CD4-positive, alpha-beta memory T cell (primary cell): ENCODE data around the gene OSTM1. TPM values are rescaled to one million over a fixed set of nuclear protein-coding genes. Genes with fewer than 3 reads are reported as not detected.

Experiments
- CTCF ChIA-PET: fragments of 350-600 bp; sonication (Branson Sonifier 250); formaldehyde crosslinking; loops from one replicate; lab custom pipeline; 2021; ENCODE audit warnings: inconsistent platforms; ENCODE audit not compliant: partially characterized antibody; lab: Charles Lee
- POLR2A ChIA-PET: fragments of 350-600 bp; sonication (Branson Sonifier 250); formaldehyde crosslinking; loops from one replicate; lab custom pipeline; 2021; ENCODE audit not compliant: partially characterized antibody; lab: Charles Lee
- DNase-seq, 5 donors: peaks; one replicate each; pipeline versions ENCODE4 v3.0.0 to v3.0.0-alpha.2; 2020 to 2022; ENCODE audit warnings: mixed read lengths in 1 of 5
- H3K27ac ChIP-seq: one replicate; pipeline ENCODE4 v1.7.0; 2013; ENCODE audit warnings: low read depth, low read length
- H3K27me3 ChIP-seq: 2 replicates; pipeline ENCODE4 v1.7.0; 2013; ENCODE audit warnings: mild to moderate bottlenecking, low read length, moderate library complexity; ENCODE audit not compliant: insufficient read depth
- H3K36me3 ChIP-seq: 2 replicates; pipeline ENCODE4 v1.7.0; 2013; ENCODE audit warnings: mild to moderate bottlenecking, low read length, moderate library complexity; ENCODE audit not compliant: insufficient read depth
- H3K4me1 ChIP-seq: 2 replicates; pipeline ENCODE4 v1.7.0; 2013; ENCODE audit warnings: mild to moderate bottlenecking, low read length, moderate library complexity; ENCODE audit not compliant: insufficient read depth
- H3K4me3 ChIP-seq, 2 donors: one replicate each; pipeline ENCODE4 v1.7.0; 2013; ENCODE audit warnings: low read length in 2 of 2, mild to moderate bottlenecking in 1 of 2
- H3K9me3 ChIP-seq, 2 donors: one replicate each; pipeline ENCODE4 v1.7.0; 2013; ENCODE audit warnings: low read length in 2 of 2, control low read depth in 1 of 2; ENCODE audit not compliant: control insufficient read depth in 1 of 2
- H3K27ac Mint-ChIP-seq, 7 donors: one replicate each; pipeline ENCODE4 v1.8.0; 2020 to 2021; ENCODE audit warnings: mixed read lengths in 7 of 7, mild to moderate bottlenecking in 6 of 7, inconsistent platforms in 3 of 7, moderate library complexity in 3 of 7
- H3K27me3 Mint-ChIP-seq, 2 donors: one replicate each; pipeline ENCODE4 v1.8.0; 2020 to 2021; ENCODE audit warnings: mixed read lengths in 2 of 2
- H3K36me3 Mint-ChIP-seq, 2 donors: one replicate each; pipeline ENCODE4 v1.8.0; 2020 to 2021; ENCODE audit warnings: mixed read lengths in 2 of 2, inconsistent platforms in 1 of 2, mild to moderate bottlenecking in 1 of 2
- H3K4me1 Mint-ChIP-seq, 4 donors: one replicate each; pipeline ENCODE4 v1.8.0; 2020 to 2021; ENCODE audit warnings: mixed read lengths in 4 of 4, mild to moderate bottlenecking in 1 of 4
- H3K4me3 Mint-ChIP-seq, 8 donors: one replicate each; pipeline ENCODE4 v1.8.0; 2020 to 2021; ENCODE audit warnings: mixed read lengths in 8 of 8, mild to moderate bottlenecking in 7 of 8, moderate library complexity in 6 of 8, inconsistent platforms in 3 of 8
- H3K9me3 Mint-ChIP-seq, 8 donors: one replicate each; pipeline ENCODE4 v1.8.0; 2020 to 2021; ENCODE audit warnings: mixed read lengths in 8 of 8, mild to moderate bottlenecking in 5 of 8, inconsistent platforms in 3 of 8, moderate library complexity in 1 of 8
- intact Hi-C: fragments of 100-400 bp; cut with micrococcal nuclease; formaldehyde crosslinking; loops from one replicate; pipeline ENCODE4 v1.15.1; 2023
- polyA plus RNA-seq, 2 donors: library from polyadenylated mRNA; unstranded; fragments of 300-500 nt; fragmentation: Illumina TruSeq; gene quantifications; one replicate each; pipeline ENCODE4 v1.2.3, GENCODE V29; 2021
- total RNA-seq, 2 experiments: library from RNA; stranded (reverse); gene quantifications; one replicate each; pipeline ENCODE4 v1.2.3, GENCODE V29; 2021

Gene OSTM1
- total and polyA plus RNA-seq, 4 experiments from 2014 or later, result 44.4 to 59.8 (median 55.0) TPM

DNA sequence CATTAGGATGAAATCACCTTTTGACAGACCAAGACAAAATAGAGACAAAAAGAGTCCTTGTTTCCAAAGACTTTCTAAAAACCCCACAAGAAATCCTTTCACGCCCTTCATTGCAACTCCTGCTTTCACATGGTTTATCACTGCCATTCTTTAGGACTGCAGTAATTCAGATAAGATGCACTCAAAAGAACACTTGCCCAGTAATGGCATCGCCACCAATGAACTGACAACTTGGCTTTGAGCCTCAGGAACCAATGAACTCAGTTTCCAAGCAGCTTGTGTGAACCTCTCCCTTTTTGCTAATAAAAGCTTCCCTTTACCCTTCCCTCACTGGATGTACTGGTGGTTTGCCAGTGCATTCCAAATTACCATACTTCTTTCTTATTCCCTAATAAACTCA is 21.8 kb downstream of the OSTM1 start:
- ChIA-PET POLR2A (no interaction called here), CTCF (no interaction called here)
- intact Hi-C loops, result no loop called here
- Mint-ChIP-seq H3K9me3 (no peaks in the 10 kb centered on the region), H3K4me3 (no peak overlapping the region), H3K27me3 (no peaks in the 10 kb centered on the region), H3K36me3 (peaks cover 16 to 44% of the 10 kb centered on the region in 2 donors), H3K27ac (peak overlapping the region in 2 of 7 donors; percentile 57 to 80), H3K4me1 (peaks cover 0 to 5% (median 3%) of the 10 kb centered on the region in 4 donors)
- Histone ChIP-seq H3K27ac (no peak overlapping the region), H3K4me3 (no peak overlapping the region), H3K9me3 (no peaks in the 10 kb centered on the region), H3K36me3 (peaks cover 6% of the 10 kb centered on the region), H3K27me3 (no peaks in the 10 kb centered on the region), H3K4me1 (no peaks in the 10 kb centered on the region)
- DNase-seq, result no peak

DNA sequence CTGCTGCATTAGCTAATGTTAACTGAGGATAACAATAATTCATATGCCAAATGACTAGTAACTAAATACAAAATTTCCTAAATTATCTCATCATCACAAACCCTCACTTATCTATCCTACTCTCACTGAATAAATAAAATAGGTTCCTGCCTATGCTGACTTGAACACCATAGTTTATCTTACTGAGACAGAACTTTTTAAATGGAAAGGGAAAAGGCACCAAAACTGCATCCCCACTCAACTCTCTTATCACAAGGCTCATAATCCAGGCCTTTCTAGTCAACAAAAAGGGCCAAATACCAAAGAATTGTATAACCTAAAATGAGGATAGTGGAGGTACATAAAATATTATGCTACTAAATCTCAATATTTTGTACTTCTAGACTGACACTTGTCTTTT is 23.1 kb downstream of the OSTM1 start:
- peaks cover 14% of the 10 kb centered on the region for H3K36me3 ChIP-seq
- no peak overlapping the region for H3K27ac ChIP-seq
- CTCF ChIA-PET, result interaction anchor here (1.4 kb wide), 1 partner anchor 472 kb away, joined by 4 read pairs; no protein-coding TSS in a partner anchor
- no peaks in the 10 kb centered on the region for H3K4me1 ChIP-seq
- H3K27me3 ChIP-seq, result no peaks in the 10 kb centered on the region
- H3K9me3 Mint-ChIP-seq, result no peaks in the 10 kb centered on the region
- no peaks in the 10 kb centered on the region for H3K9me3 ChIP-seq
- POLR2A ChIA-PET, result no interaction called here
- intact Hi-C loops, result no loop called here
- no peaks in the 10 kb centered on the region for H3K27me3 Mint-ChIP-seq
- peaks cover 0 to 5% (median 2%) of the 10 kb centered on the region in 4 donors for H3K4me1 Mint-ChIP-seq
- no peak for DNase-seq
- H3K36me3 Mint-ChIP-seq, result peaks cover 28 to 48% of the 10 kb centered on the region in 2 donors
- H3K27ac Mint-ChIP-seq, result no peak overlapping the region
- no peak overlapping the region for H3K4me3 ChIP-seq
- H3K4me3 Mint-ChIP-seq, result no peak overlapping the region

GRCh38 chr6:108039681-108040080 is 34.9 kb downstream of the OSTM1 start:
- Mint-ChIP-seq H3K36me3 (peaks cover 52 to 53% of the 10 kb centered on the region in 2 donors), H3K4me3 (peak overlapping the region in 1 of 8 donors; percentile 37), H3K27ac (no peak overlapping the region), H3K27me3 (no peaks in the 10 kb centered on the region), H3K9me3 (no peaks in the 10 kb centered on the region), H3K4me1 (no peaks in the 10 kb centered on the region)
- POLR2A ChIA-PET, result no interaction called here
- no peak for DNase-seq
- CTCF ChIA-PET, result no interaction called here
- H3K27ac ChIP-seq, result no peak overlapping the region
- H3K36me3 ChIP-seq, result peaks cover 6% of the 10 kb centered on the region
- H3K27me3 ChIP-seq, result no peaks in the 10 kb centered on the region
- intact Hi-C loops, result no loop called here
- H3K9me3 ChIP-seq, result no peaks in the 10 kb centered on the region
- H3K4me1 ChIP-seq, result no peaks in the 10 kb centered on the region
- H3K4me3 ChIP-seq, result no peak overlapping the region

DNA sequence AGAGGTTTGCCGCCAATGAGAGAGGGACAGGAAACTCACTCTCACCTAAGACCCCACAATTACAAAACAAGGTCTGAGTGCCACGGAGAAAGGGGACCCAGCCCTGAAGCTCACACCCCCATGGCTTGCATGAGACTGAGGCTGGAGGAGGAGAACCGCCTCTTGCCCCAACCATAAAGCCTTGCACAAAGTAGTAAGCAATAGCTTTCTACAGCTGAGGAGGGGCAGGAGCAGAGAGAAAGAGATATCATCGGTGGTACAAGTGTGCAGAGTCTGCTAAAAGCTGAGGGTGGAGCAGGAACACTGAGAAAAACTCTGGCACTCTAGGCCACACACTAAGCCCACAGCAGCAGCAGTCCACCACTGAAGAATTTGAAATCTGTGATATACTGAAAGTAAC is 37.7 kb downstream of the OSTM1 start:
- H3K27me3 ChIP-seq, result no peaks in the 10 kb centered on the region
- Mint-ChIP-seq H3K4me1 (peaks cover 0 to 1% (median 0%) of the 10 kb centered on the region in 4 donors), H3K36me3 (peaks cover 46 to 52% of the 10 kb centered on the region in 2 donors), H3K4me3 (no peak overlapping the region), H3K27ac (no peak overlapping the region), H3K27me3 (no peaks in the 10 kb centered on the region), H3K9me3 (no peaks in the 10 kb centered on the region)
- no peak for DNase-seq
- H3K9me3 ChIP-seq, result no peaks in the 10 kb centered on the region
- ChIA-PET CTCF (interaction anchor here (2.1 kb wide), 1 partner anchor 13 kb away, joined by 5 read pairs; no protein-coding TSS in a partner anchor), POLR2A (interaction anchor here (0.6 kb wide), 1 partner anchor 80 kb away, joined by 3 read pairs; no protein-coding TSS in a partner anchor)
- H3K27ac ChIP-seq, result no peak overlapping the region
- no peaks in the 10 kb centered on the region for H3K36me3 ChIP-seq
- no peak overlapping the region for H3K4me3 ChIP-seq
- H3K4me1 ChIP-seq, result no peaks in the 10 kb centered on the region
- intact Hi-C loops, result no loop called here

GRCh38 chr6:108031968-108032367 is 42.6 kb downstream of the OSTM1 start:
- no peak for DNase-seq
- H3K4me1 ChIP-seq, result no peaks in the 10 kb centered on the region
- Mint-ChIP-seq H3K27ac (no peak overlapping the region), H3K4me3 (no peak overlapping the region), H3K9me3 (no peaks in the 10 kb centered on the region), H3K36me3 (peaks cover 22 to 25% of the 10 kb centered on the region in 2 donors), H3K4me1 (peaks cover 0 to 1% (median 0%) of the 10 kb centered on the region in 4 donors), H3K27me3 (no peaks in the 10 kb centered on the region)
- H3K27ac ChIP-seq, result no peak overlapping the region
- no peaks in the 10 kb centered on the region for H3K36me3 ChIP-seq
- intact Hi-C loops, result no loop called here
- no peaks in the 10 kb centered on the region for H3K9me3 ChIP-seq
- no peak overlapping the region for H3K4me3 ChIP-seq
- POLR2A ChIA-PET, result no interaction called here
- no peaks in the 10 kb centered on the region for H3K27me3 ChIP-seq
- CTCF ChIA-PET, result no interaction called here

GRCh38 chr6:108030211-108030610 is 44.3 kb downstream of the OSTM1 start:
- DNase-seq, result no peak
- CTCF ChIA-PET, result no interaction called here

GRCh38 chr6:108029226-108029921 is 45.2 kb downstream of the OSTM1 start:
- H3K9me3 Mint-ChIP-seq, result no peaks in the 10 kb centered on the region
- Histone ChIP-seq H3K4me3 (no peak overlapping the region), H3K27me3 (no peaks in the 10 kb centered on the region), H3K27ac (no peak overlapping the region), H3K4me1 (no peaks in the 10 kb centered on the region), H3K9me3 (no peaks in the 10 kb centered on the region), H3K36me3 (no peaks in the 10 kb centered on the region)
- no peak for DNase-seq
- intact Hi-C loops, result no loop called here
- ChIA-PET POLR2A (no interaction called here), CTCF (no interaction called here)
- no peaks in the 10 kb centered on the region for H3K27me3 Mint-ChIP-seq
- no peak overlapping the region for H3K4me3 Mint-ChIP-seq
- peaks cover 6 to 7% of the 10 kb centered on the region in 2 donors for H3K36me3 Mint-ChIP-seq
- H3K27ac Mint-ChIP-seq, result peak overlapping the region in 1 of 7 donors; percentile 10
- peaks cover 0 to 1% (median 0%) of the 10 kb centered on the region in 4 donors for H3K4me1 Mint-ChIP-seq

More at GRCh38 chr6:108030211-108030610, 44.3 kb downstream of the OSTM1 start:
- Mint-ChIP-seq H3K27ac (peak overlapping the region in 1 of 7 donors; percentile 34), H3K4me3 (no peak overlapping the region), H3K4me1 (peaks cover 0 to 1% (median 0%) of the 10 kb centered on the region in 4 donors), H3K9me3 (no peaks in the 10 kb centered on the region), H3K27me3 (no peaks in the 10 kb centered on the region), H3K36me3 (peaks cover 7% of the 10 kb centered on the region in 2 donors)
- Histone ChIP-seq H3K36me3 (no peaks in the 10 kb centered on the region), H3K9me3 (no peaks in the 10 kb centered on the region), H3K27ac (no peak overlapping the region), H3K4me1 (no peaks in the 10 kb centered on the region), H3K4me3 (no peak overlapping the region), H3K27me3 (no peaks in the 10 kb centered on the region)
- intact Hi-C loops, result no loop called here
- POLR2A ChIA-PET, result no interaction called here
